NCI-H526 treated with DMSO at 0.1 percent for 48 hours (cell line): ENCODE measurements around the gene ATAD5.
"Not testable (repeated sequence)": the region's sequence is repeated elsewhere in the genome, so short reads cannot be mapped to it uniquely, and the experiment has no call there.

Experiments
- DNase-seq: peaks from one replicate; lab custom pipeline; 2025; lab: John Stamatoyannopoulos, UW

Gene ATAD5

GRCh38 chr17:30915833-30916611, 84.3 kb downstream of the ATAD5 start:
- DNase-seq: no peak

GRCh38 chr17:30917050-30917449, 85.3 kb downstream of the ATAD5 start:
- no peak for DNase-seq

GRCh38 chr17:30920282-30920681, 88.5 kb downstream of the ATAD5 start:
- no peak for DNase-seq

- no peak for DNase-seq
Measured at GRCh38 chr17:30920683-30921543, 89.1 kb downstream of the ATAD5 start.

GRCh38 chr17:30921544-30922196, 89.9 kb downstream of the ATAD5 start, which contains the start of gene ADAP2:
Gene ADAP2, plus strand, starts transcription at chr17:30921945. Its CDS starts 70 bp downstream, at chr17:30922015.
- DNase-seq: peak; percentile 18

- no peak for DNase-seq
Measured at GRCh38 chr17:30922235-30923030, 90.7 kb downstream of the ATAD5 start.

- no peak for DNase-seq
Measured at GRCh38 chr17:30924341-30924740, 92.6 kb downstream of the ATAD5 start.

GRCh38 chr17:30926516-30926915, 94.8 kb downstream of the ATAD5 start:
- DNase-seq: no peak

GRCh38 chr17:30927756-30928155, 96.0 kb downstream of the ATAD5 start:
- DNase-seq: no peak

- DNase-seq: no peak
Measured at GRCh38 chr17:30928584-30928983, 96.8 kb downstream of the ATAD5 start.

GRCh38 chr17:30929081-30929633, 97.4 kb downstream of the ATAD5 start:
- DNase-seq: no peak

- DNase-seq: not testable (repeated sequence)
Measured at GRCh38 chr17:30929861-30930260, 98.1 kb downstream of the ATAD5 start.

GRCh38 chr17:30930495-30930894, 98.7 kb downstream of the ATAD5 start:
- DNase-seq: no peak

GRCh38 chr17:30931582-30931981, 99.8 kb downstream of the ATAD5 start:
- not testable (repeated sequence) for DNase-seq

GRCh38 chr17:30933966-30934365, 102.2 kb downstream of the ATAD5 start:
- DNase-seq: no peak

- DNase-seq: no peak
Measured at GRCh38 chr17:30939051-30939689, 107.4 kb downstream of the ATAD5 start.

- no peak for DNase-seq
Measured at GRCh38 chr17:30942308-30943079, 110.7 kb downstream of the ATAD5 start.
